ENCODE data around the gene SLC39A11. TPM values are rescaled to one million over a fixed set of nuclear protein-coding genes. Genes with fewer than 3 reads are reported as not detected.
A peak's percentile ranks its signal among the peaks of the same experiment; 100 is the strongest.

SLC39A11 gene
- total RNA-seq, 1 donor from 2014 or later: 21.5 TPM

- H4K20me1 ChIP-seq (ENCODE audit: insufficient read depth, low read length): no peaks in the 10 kb centered on the region
- peaks cover 4% of the 10 kb centered on the region for H3K4me1 ChIP-seq (ENCODE audit: insufficient read depth, low read length)
- Mint-ChIP-seq H3K4me3 (ENCODE audit: unreplicated experiment) (no peak overlapping the region), H3K4me1 (ENCODE audit: low read depth, unreplicated experiment) (no peaks in the 10 kb centered on the region), H3K27me3 (ENCODE audit: low read depth, unreplicated experiment) (no peaks in the 10 kb centered on the region), H3K9me3 (ENCODE audit: unreplicated experiment) (no peaks in the 10 kb centered on the region), H3K27ac (ENCODE audit: unreplicated experiment) (no peak overlapping the region), H3K36me3 (ENCODE audit: low read depth, unreplicated experiment) (peaks cover 2% of the 10 kb centered on the region)
- H2AFZ ChIP-seq (ENCODE audit: low read depth, low read length): no peak overlapping the region
- TF ChIP-seq EZH2 (IDR thresholded peaks at IDR 0.05; ENCODE audit: insufficient read depth, low read length) (no peak), CTCF (IDR thresholded peaks at IDR 0.05; ENCODE audit: insufficient read depth, low read depth, low read length) (no peak)
- H3K36me3 ChIP-seq (ENCODE audit: insufficient read depth, low read length): no peaks in the 10 kb centered on the region
- no peak overlapping the region for H3K4me3 ChIP-seq (ENCODE audit: insufficient read depth, low read depth, low read length)
- no peaks in the 10 kb centered on the region for H3K9me3 ChIP-seq (ENCODE audit: insufficient read depth, low read depth, low read length)
- DNase-seq (ENCODE audit: low read depth) (no peak), FAIRE-seq (no peak)
- H3K79me2 ChIP-seq (ENCODE audit: insufficient read depth, low read length): no peaks in the 10 kb centered on the region
- peak overlapping the region; percentile 13 for H3K27ac ChIP-seq (ENCODE audit: low read depth, low read length)
- no peak overlapping the region for H3K9ac ChIP-seq (ENCODE audit: low read length)
- peak overlapping the region; percentile 29 for H3K4me2 ChIP-seq (ENCODE audit: low read length)
- H3K27me3 ChIP-seq (ENCODE audit: insufficient read depth, low read length): no peaks in the 10 kb centered on the region
These were observed 34.5 kb downstream of the SLC39A11 start for GRCh38 chr17:73058022-73058421.

GRCh38 chr17:73057196-73057595 lies 35.3 kb downstream of the SLC39A11 start:
- TF ChIP-seq EZH2 (IDR thresholded peaks at IDR 0.05; ENCODE audit: insufficient read depth, low read length) (no peak), CTCF (IDR thresholded peaks at IDR 0.05; ENCODE audit: insufficient read depth, low read depth, low read length) (no peak)
- Mint-ChIP-seq H3K27me3 (ENCODE audit: low read depth, unreplicated experiment) (no peaks in the 10 kb centered on the region), H3K36me3 (ENCODE audit: low read depth, unreplicated experiment) (peaks cover 2% of the 10 kb centered on the region), H3K27ac (ENCODE audit: unreplicated experiment) (no peak overlapping the region), H3K4me1 (ENCODE audit: low read depth, unreplicated experiment) (no peaks in the 10 kb centered on the region), H3K9me3 (ENCODE audit: unreplicated experiment) (no peaks in the 10 kb centered on the region), H3K4me3 (ENCODE audit: unreplicated experiment) (no peak overlapping the region)
- FAIRE-seq (no peak), DNase-seq (ENCODE audit: low read depth) (no peak)
- Histone ChIP-seq H3K4me1 (ENCODE audit: insufficient read depth, low read length) (peaks cover 4% of the 10 kb centered on the region), H3K4me2 (ENCODE audit: low read length) (no peak overlapping the region), H3K36me3 (ENCODE audit: insufficient read depth, low read length) (no peaks in the 10 kb centered on the region), H4K20me1 (ENCODE audit: insufficient read depth, low read length) (no peaks in the 10 kb centered on the region), H3K9ac (ENCODE audit: low read length) (no peak overlapping the region), H3K79me2 (ENCODE audit: insufficient read depth, low read length) (no peaks in the 10 kb centered on the region), H2AFZ (ENCODE audit: low read depth, low read length) (no peak overlapping the region), H3K27ac (ENCODE audit: low read depth, low read length) (no peak overlapping the region), H3K9me3 (ENCODE audit: insufficient read depth, low read depth, low read length) (no peaks in the 10 kb centered on the region), H3K4me3 (ENCODE audit: insufficient read depth, low read depth, low read length) (no peak overlapping the region), H3K27me3 (ENCODE audit: insufficient read depth, low read length) (no peaks in the 10 kb centered on the region)

- Histone ChIP-seq H3K4me3 (ENCODE audit: insufficient read depth, low read depth, low read length) (no peak overlapping the region), H2AFZ (ENCODE audit: low read depth, low read length) (no peak overlapping the region), H3K9ac (ENCODE audit: low read length) (no peak overlapping the region), H3K9me3 (ENCODE audit: insufficient read depth, low read depth, low read length) (no peaks in the 10 kb centered on the region), H3K36me3 (ENCODE audit: insufficient read depth, low read length) (no peaks in the 10 kb centered on the region), H3K27me3 (ENCODE audit: insufficient read depth, low read length) (no peaks in the 10 kb centered on the region), H4K20me1 (ENCODE audit: insufficient read depth, low read length) (no peaks in the 10 kb centered on the region), H3K79me2 (ENCODE audit: insufficient read depth, low read length) (no peaks in the 10 kb centered on the region), H3K4me2 (ENCODE audit: low read length) (no peak overlapping the region), H3K4me1 (ENCODE audit: insufficient read depth, low read length) (peaks cover under 1% of the 10 kb centered on the region), H3K27ac (ENCODE audit: low read depth, low read length) (no peak overlapping the region)
- no peaks in the 10 kb centered on the region for H3K27me3 Mint-ChIP-seq (ENCODE audit: low read depth, unreplicated experiment)
- no peak overlapping the region for H3K4me3 Mint-ChIP-seq (ENCODE audit: unreplicated experiment)
- H3K4me1 Mint-ChIP-seq (ENCODE audit: low read depth, unreplicated experiment): peaks cover 2% of the 10 kb centered on the region
- H3K9me3 Mint-ChIP-seq (ENCODE audit: unreplicated experiment): peaks cover 4% of the 10 kb centered on the region
- FAIRE-seq (no peak), DNase-seq (ENCODE audit: low read depth) (no peak)
- H3K27ac Mint-ChIP-seq (ENCODE audit: unreplicated experiment): no peak overlapping the region
- TF ChIP-seq CTCF (IDR thresholded peaks at IDR 0.05; ENCODE audit: insufficient read depth, low read depth, low read length) (no peak), EZH2 (IDR thresholded peaks at IDR 0.05; ENCODE audit: insufficient read depth, low read length) (no peak)
- H3K36me3 Mint-ChIP-seq (ENCODE audit: low read depth, unreplicated experiment): peaks cover 11% of the 10 kb centered on the region
These were observed 39.6 kb downstream of the SLC39A11 start for GRCh38 chr17:73052923-73053322.

All from astrocyte (in vitro differentiated cells and primary cell).